Esophagus squamous epithelium (tissue), 4 donors: ENCODE results near the gene MIXL1.

Experiments
- CTCF ChIP-seq, 6 experiments: fragments of 450-650 bp in 4 of 6; fragments of 200-600 bp in 2 of 6; sonication (generic) in 2 of 6; IDR thresholded peaks; one replicate each; pipeline ENCODE4 v1.5.1; 2016 to 2019; ENCODE audit warnings: antibody characterized with exemption in 6 of 6, mild to moderate bottlenecking in 4 of 6, moderate library complexity in 4 of 6
- POLR2A ChIP-seq, 4 donors: fragments of 450-650 bp; IDR thresholded peaks; one replicate each; pipeline ENCODE4 v1.6.1; 2017; ENCODE audit warnings: antibody characterized with exemption in 4 of 4, mild to moderate bottlenecking in 4 of 4, moderate library complexity in 3 of 4

GRCh38 chr1:226201029-226201593 is 22.4 kb upstream of the MIXL1 start:
- TF ChIP-seq CTCF (IDR thresholded peaks at IDR 0.05) (peak in 2 of 6 experiments; percentile 18 to 32), POLR2A (IDR thresholded peaks at IDR 0.05) (no peak)
